ENCODE results near the gene GLB1L.

GRCh38 chr2:219221957-219222518 lies 23.2 kb downstream of the GLB1L start:
- no peak for TF ChIP-seq CTCF (IDR thresholded peaks at IDR 0.05; ENCODE audit: poor library complexity)
- no peak for TF ChIP-seq EZH2 (IDR thresholded peaks at IDR 0.05; ENCODE audit: borderline replicate concordance)
- no peak for TF ChIP-seq EZH2phosphoT487 (IDR thresholded peaks at IDR 0.05; ENCODE audit: low read depth, severe bottlenecking, unreplicated experiment)

All from hepatocyte (in vitro differentiated cells).